SJSA1 (cell line): ENCODE measurements around the gene FXYD2. TPM values are rescaled to one million over a fixed set of nuclear protein-coding genes. Genes with fewer than 3 reads are reported as not detected.

Source experiments
- DNase-seq, 2 experiments: peaks; one replicate each; pipeline ENCODE4 v3.0.0-alpha.2; 2015 to 2020; ENCODE audit warnings: low spot score in 2 of 2, low read depth in 1 of 2
- H3K27ac ChIP-seq: fragments of 250-450 bp; sonication (Bioruptor Pico); 2 replicates; pipeline ENCODE4 v1.5.1; 2020; ENCODE audit warnings: mild to moderate bottlenecking, moderate library complexity
- H3K27me3 ChIP-seq: fragments of 250-450 bp; sonication (Bioruptor Pico); replicated peaks from 2 replicates; pipeline ENCODE4 v1.5.1; 2020; ENCODE audit warnings: mild to moderate bottlenecking, moderate library complexity
- H3K36me3 ChIP-seq: fragments of 250-450 bp; sonication (Bioruptor Pico); 2 replicates; pipeline ENCODE4 v1.5.1; 2020; ENCODE audit warnings: mild to moderate bottlenecking
- H3K4me1 ChIP-seq: fragments of 250-450 bp; sonication (Bioruptor Pico); replicated peaks from 2 replicates; pipeline ENCODE4 v1.6.1; 2021; ENCODE audit warnings: mild to moderate bottlenecking
- H3K4me3 ChIP-seq: fragments of 250-450 bp; sonication (Bioruptor Pico); 2 replicates; pipeline ENCODE4 v1.5.1; 2020; ENCODE audit warnings: mild to moderate bottlenecking
- H3K9me3 ChIP-seq: fragments of 250-450 bp; sonication (Bioruptor Pico); replicated peaks from 2 replicates; pipeline ENCODE4 v1.5.1; 2020; ENCODE audit warnings: mild to moderate bottlenecking
- total RNA-seq: library from RNA; depleted of rRNA; stranded (reverse); fragments of >200 nt; shearing (Covaris generic); gene quantifications from 2 replicates; pipeline ENCODE4 v1.2.3, GENCODE V29; 2014

Gene FXYD2
- total RNA-seq, 1 experiment from 2014 or later, result not detected

- no peaks in the 10 kb centered on the region for H3K4me1 ChIP-seq
- H3K36me3 ChIP-seq, result no peaks in the 10 kb centered on the region
- H3K4me3 ChIP-seq, result no peak overlapping the region
- H3K9me3 ChIP-seq, result no peaks in the 10 kb centered on the region
- no peak overlapping the region for H3K27ac ChIP-seq
- no peaks in the 10 kb centered on the region for H3K27me3 ChIP-seq
- DNase-seq, result no peak
These were observed 38.8 kb upstream of the FXYD2 start for GRCh38 chr11:117863383-117863782.

- DNase-seq, result no peak
- H3K9me3 ChIP-seq, result no peaks in the 10 kb centered on the region
- no peaks in the 10 kb centered on the region for H3K4me1 ChIP-seq
- H3K27ac ChIP-seq, result no peak overlapping the region
- no peak overlapping the region for H3K4me3 ChIP-seq
- H3K27me3 ChIP-seq, result no peaks in the 10 kb centered on the region
- H3K36me3 ChIP-seq, result no peaks in the 10 kb centered on the region
These were observed 38.2 kb upstream of the FXYD2 start for GRCh38 chr11:117862753-117863152.

GRCh38 chr11:117862019-117862725 lies 37.6 kb upstream of the FXYD2 start:
- H3K9me3 ChIP-seq, result no peaks in the 10 kb centered on the region
- H3K27me3 ChIP-seq, result no peaks in the 10 kb centered on the region
- H3K4me1 ChIP-seq, result no peaks in the 10 kb centered on the region
- no peak overlapping the region for H3K4me3 ChIP-seq
- no peak for DNase-seq
- no peaks in the 10 kb centered on the region for H3K36me3 ChIP-seq
- H3K27ac ChIP-seq, result no peak overlapping the region

- Histone ChIP-seq H3K9me3 (no peaks in the 10 kb centered on the region), H3K36me3 (no peaks in the 10 kb centered on the region), H3K4me1 (no peaks in the 10 kb centered on the region), H3K4me3 (no peak overlapping the region), H3K27ac (no peak overlapping the region), H3K27me3 (no peaks in the 10 kb centered on the region)
- DNase-seq, result no peak
These were observed 36.8 kb upstream of the FXYD2 start for GRCh38 chr11:117861151-117862018.

- H3K9me3 ChIP-seq, result no peaks in the 10 kb centered on the region
- H3K4me3 ChIP-seq, result no peak overlapping the region
- no peaks in the 10 kb centered on the region for H3K4me1 ChIP-seq
- no peak overlapping the region for H3K27ac ChIP-seq
- DNase-seq, result no peak
- H3K27me3 ChIP-seq, result no peaks in the 10 kb centered on the region
- H3K36me3 ChIP-seq, result no peaks in the 10 kb centered on the region
These were observed 35.6 kb upstream of the FXYD2 start for GRCh38 chr11:117860139-117860538.

- Histone ChIP-seq H3K9me3 (no peaks in the 10 kb centered on the region), H3K4me1 (no peaks in the 10 kb centered on the region), H3K27ac (no peak overlapping the region), H3K27me3 (no peaks in the 10 kb centered on the region), H3K36me3 (no peaks in the 10 kb centered on the region), H3K4me3 (no peak overlapping the region)
- no peak for DNase-seq
These were observed 35.1 kb upstream of the FXYD2 start for GRCh38 chr11:117859488-117860112.

- Histone ChIP-seq H3K27ac (no peak overlapping the region), H3K36me3 (no peaks in the 10 kb centered on the region), H3K4me1 (no peaks in the 10 kb centered on the region), H3K27me3 (no peaks in the 10 kb centered on the region), H3K9me3 (no peaks in the 10 kb centered on the region), H3K4me3 (no peak overlapping the region)
- no peak for DNase-seq
These were observed 34.5 kb upstream of the FXYD2 start for GRCh38 chr11:117859061-117859460.

- H3K27me3 ChIP-seq, result no peaks in the 10 kb centered on the region
- H3K36me3 ChIP-seq, result no peaks in the 10 kb centered on the region
- H3K9me3 ChIP-seq, result no peaks in the 10 kb centered on the region
These were observed 33.3 kb upstream of the FXYD2 start for GRCh38 chr11:117857734-117858414.

GRCh38 chr11:117855912-117856651 lies 31.5 kb upstream of the FXYD2 start:
- no peak overlapping the region for H3K27ac ChIP-seq
- DNase-seq, result no peak

More at GRCh38 chr11:117857734-117858414, 33.3 kb upstream of the FXYD2 start:
- no peak for DNase-seq
- no peak overlapping the region for H3K27ac ChIP-seq
- no peaks in the 10 kb centered on the region for H3K4me1 ChIP-seq
- H3K4me3 ChIP-seq, result no peak overlapping the region

GRCh38 chr11:117855186-117855845 lies 30.8 kb upstream of the FXYD2 start:
- H3K4me1 ChIP-seq, result no peaks in the 10 kb centered on the region
- H3K27me3 ChIP-seq, result no peaks in the 10 kb centered on the region
- no peaks in the 10 kb centered on the region for H3K36me3 ChIP-seq
- no peaks in the 10 kb centered on the region for H3K9me3 ChIP-seq
- no peak overlapping the region for H3K4me3 ChIP-seq
- H3K27ac ChIP-seq, result no peak overlapping the region
- DNase-seq, result peak in 1 of 2 experiments; percentile 13

More at GRCh38 chr11:117855912-117856651, 31.5 kb upstream of the FXYD2 start:
- Histone ChIP-seq H3K27me3 (no peaks in the 10 kb centered on the region), H3K9me3 (no peaks in the 10 kb centered on the region), H3K4me1 (no peaks in the 10 kb centered on the region), H3K36me3 (no peaks in the 10 kb centered on the region), H3K4me3 (no peak overlapping the region)

- no peak overlapping the region for H3K27ac ChIP-seq
- H3K4me3 ChIP-seq, result no peak overlapping the region
- no peaks in the 10 kb centered on the region for H3K36me3 ChIP-seq
- DNase-seq, result no peak
- H3K4me1 ChIP-seq, result no peaks in the 10 kb centered on the region
- no peaks in the 10 kb centered on the region for H3K27me3 ChIP-seq
- H3K9me3 ChIP-seq, result no peaks in the 10 kb centered on the region
These were observed 27.8 kb upstream of the FXYD2 start for GRCh38 chr11:117852309-117852708.

GRCh38 chr11:117851852-117852251 lies 27.3 kb upstream of the FXYD2 start:
- Histone ChIP-seq H3K36me3 (no peaks in the 10 kb centered on the region), H3K9me3 (no peaks in the 10 kb centered on the region), H3K4me3 (no peak overlapping the region), H3K27me3 (no peaks in the 10 kb centered on the region), H3K4me1 (no peaks in the 10 kb centered on the region), H3K27ac (no peak overlapping the region)
- DNase-seq, result no peak

- no peak for DNase-seq
- Histone ChIP-seq H3K27me3 (no peaks in the 10 kb centered on the region), H3K4me1 (no peaks in the 10 kb centered on the region), H3K36me3 (no peaks in the 10 kb centered on the region), H3K27ac (no peak overlapping the region), H3K4me3 (no peak overlapping the region), H3K9me3 (no peaks in the 10 kb centered on the region)
These were observed 26.6 kb upstream of the FXYD2 start for GRCh38 chr11:117851106-117851505.
